ENCODE measurements around the gene KCTD21. TPM values are rescaled to one million over a fixed set of nuclear protein-coding genes. Genes with fewer than 3 reads are reported as not detected.
A peak's percentile ranks its signal among the peaks of the same experiment; 100 is the strongest.
"Not testable (repeated sequence)": the region's sequence is repeated elsewhere in the genome, so short reads cannot be mapped to it uniquely, and the experiment has no call there.

The KCTD21 gene
- polyA plus RNA-seq (2012; ENCODE audit: missing spikeins): 1.7 TPM

GRCh38 chr11:78188286-78189173, at the start of gene KCTD21, which contains the start of gene USP35:
TSS of gene KCTD21 (minus strand) at chr11:78188626. CDS start at chr11:78174554, 14,072 bp downstream.
TSS of gene USP35 (plus strand) at chr11:78188919. CDS start at chr11:78196246, 7,327 bp downstream.
- DNase-seq (ENCODE audit: insufficient read length) (peak; percentile 97), FAIRE-seq (peak; percentile 99)
- TF ChIP-seq POLR2AphosphoS5 (IDR thresholded peaks at IDR 0.05; ENCODE audit: low read depth, low read length) (no peak), POLR2A (IDR thresholded peaks at IDR 0.05; ENCODE audit: low read depth, low read length) (peak; percentile 62; the same call in 1 of the 2 replicates)

- FAIRE-seq (no peak), DNase-seq (ENCODE audit: insufficient read length) (no peak)
- no peak for TF ChIP-seq POLR2A (IDR thresholded peaks at IDR 0.05; ENCODE audit: low read depth, low read length)
- no peak for TF ChIP-seq TAF1 (IDR thresholded peaks at IDR 0.05; ENCODE audit: borderline replicate concordance, low read depth, low read length)
- no peak for TF ChIP-seq POLR2AphosphoS5 (IDR thresholded peaks at IDR 0.05; ENCODE audit: low read depth, low read length)
Observed at GRCh38 chr11:78237293-78238046, 49.0 kb upstream of the KCTD21 start.

GRCh38 chr11:78234006-78234405, 45.6 kb upstream of the KCTD21 start:
- FAIRE-seq: no peak
- no peak for DNase-seq (ENCODE audit: insufficient read length)
- TF ChIP-seq POLR2AphosphoS5 (IDR thresholded peaks at IDR 0.05; ENCODE audit: low read depth, low read length) (no peak), POLR2A (IDR thresholded peaks at IDR 0.05; ENCODE audit: low read depth, low read length) (no peak), TAF1 (IDR thresholded peaks at IDR 0.05; ENCODE audit: borderline replicate concordance, low read depth, low read length) (no peak)

- not testable (repeated sequence) for DNase-seq (ENCODE audit: insufficient read length); FAIRE-seq
Observed at GRCh38 chr11:78233046-78233445, 44.6 kb upstream of the KCTD21 start.

- FAIRE-seq (no peak), DNase-seq (ENCODE audit: insufficient read length) (no peak)
- no peak for TF ChIP-seq POLR2A (IDR thresholded peaks at IDR 0.05; ENCODE audit: low read depth, low read length)
- no peak for TF ChIP-seq POLR2AphosphoS5 (IDR thresholded peaks at IDR 0.05; ENCODE audit: low read depth, low read length)
- TF ChIP-seq TAF1 (IDR thresholded peaks at IDR 0.05; ENCODE audit: borderline replicate concordance, low read depth, low read length): no peak
Observed at GRCh38 chr11:78231962-78232501, 43.6 kb upstream of the KCTD21 start.

GRCh38 chr11:78230161-78230877, 41.9 kb upstream of the KCTD21 start:
- no peak for DNase-seq (ENCODE audit: insufficient read length)
- FAIRE-seq: peak; percentile 46
- TF ChIP-seq TAF1 (IDR thresholded peaks at IDR 0.05; ENCODE audit: borderline replicate concordance, low read depth, low read length): no peak
- TF ChIP-seq POLR2AphosphoS5 (IDR thresholded peaks at IDR 0.05; ENCODE audit: low read depth, low read length): no peak
- no peak for TF ChIP-seq POLR2A (IDR thresholded peaks at IDR 0.05; ENCODE audit: low read depth, low read length)

GRCh38 chr11:78229106-78229505, 40.7 kb upstream of the KCTD21 start:
- DNase-seq (ENCODE audit: insufficient read length) (no peak), FAIRE-seq (no peak)
- TF ChIP-seq POLR2A (IDR thresholded peaks at IDR 0.05; ENCODE audit: low read depth, low read length) (no peak), POLR2AphosphoS5 (IDR thresholded peaks at IDR 0.05; ENCODE audit: low read depth, low read length) (no peak), TAF1 (IDR thresholded peaks at IDR 0.05; ENCODE audit: borderline replicate concordance, low read depth, low read length) (no peak)

- no peak for TF ChIP-seq POLR2A (IDR thresholded peaks at IDR 0.05; ENCODE audit: low read depth, low read length)
- TF ChIP-seq POLR2AphosphoS5 (IDR thresholded peaks at IDR 0.05; ENCODE audit: low read depth, low read length): no peak
- TF ChIP-seq TAF1 (IDR thresholded peaks at IDR 0.05; ENCODE audit: borderline replicate concordance, low read depth, low read length): no peak
- FAIRE-seq: peak; percentile 88
- peak; percentile 52 for DNase-seq (ENCODE audit: insufficient read length)
Observed at GRCh38 chr11:78228467-78228866, 40.0 kb upstream of the KCTD21 start.

GRCh38 chr11:78227921-78228320, 39.5 kb upstream of the KCTD21 start:
- DNase-seq (ENCODE audit: insufficient read length): no peak
- peak; percentile 67 for FAIRE-seq
- TF ChIP-seq POLR2AphosphoS5 (IDR thresholded peaks at IDR 0.05; ENCODE audit: low read depth, low read length) (no peak), TAF1 (IDR thresholded peaks at IDR 0.05; ENCODE audit: borderline replicate concordance, low read depth, low read length) (no peak), POLR2A (IDR thresholded peaks at IDR 0.05; ENCODE audit: low read depth, low read length) (no peak)

- FAIRE-seq (peak; percentile 70), DNase-seq (ENCODE audit: insufficient read length) (no peak)
- TF ChIP-seq POLR2AphosphoS5 (IDR thresholded peaks at IDR 0.05; ENCODE audit: low read depth, low read length) (no peak), POLR2A (IDR thresholded peaks at IDR 0.05; ENCODE audit: low read depth, low read length) (no peak), TAF1 (IDR thresholded peaks at IDR 0.05; ENCODE audit: borderline replicate concordance, low read depth, low read length) (no peak)
Observed at GRCh38 chr11:78226684-78227680, 38.6 kb upstream of the KCTD21 start.
